Endothelial cell of umbilical vein (primary cell): Measurements from ENCODE around the gene ZNF724. TPM values are rescaled to one million over a fixed set of nuclear protein-coding genes. Genes with fewer than 3 reads are reported as not detected.
"Not testable (repeated sequence)": the region's sequence is repeated elsewhere in the genome, so short reads cannot be mapped to it uniquely, and the experiment has no call there.

Experiments used
- BruUV-seq: library from RNA; stranded (reverse); fragments of 400-500 nt; replicated peaks from 2 replicates; lab custom pipeline; 2021; lab: Mats Ljungman, UMichigan
- CTCF ChIA-PET: fragments of 300-600, 350-600 bp; sonication (Branson Sonifier 250); formaldehyde crosslinking; loops from one replicate; lab custom pipeline; 2021; ENCODE audit warnings: antibody characterized with exemption, inconsistent platforms; lab: Charles Lee
- POLR2A ChIA-PET: fragments of 300-600, 350-600 bp; sonication (Branson Sonifier 250); formaldehyde crosslinking; loops from one replicate; lab custom pipeline; 2021; ENCODE audit warnings: antibody characterized with exemption, inconsistent platforms; lab: Charles Lee
- DNase-seq: peaks from one replicate; pipeline ENCODE4 v3.0.0-alpha.2; 2011; ENCODE audit warnings: low read depth, low spot score
- FAIRE-seq: peaks from 2 replicates; lab custom pipeline; 2011; peaks lifted over from hg19 to GRCh38; lab: Jason Lieb, UNC
- H2AFZ ChIP-seq: 2 replicates; pipeline ENCODE4 v1.6.0; 2012; ENCODE audit warnings: low read depth, low read length, control low read depth, inconsistent platforms
- H3K27ac ChIP-seq: 2 replicates; pipeline ENCODE4 v1.5.1; 2011; ENCODE audit warnings: low read depth, mild to moderate bottlenecking, control low read depth, low read length, moderate library complexity; ENCODE audit not compliant: insufficient read depth
- H3K27me3 ChIP-seq, 2 experiments: 2 replicates each; pipeline versions ENCODE4 v1.6.0 to v1.6.1; 2011; ENCODE audit warnings: low read length in 2 of 2, mixed read lengths in 1 of 2; ENCODE audit not compliant: control insufficient read depth in 2 of 2, insufficient read depth in 2 of 2
- H3K36me3 ChIP-seq, 2 experiments: 2 replicates in 1 of 2; 3 replicates in 1 of 2; pipeline ENCODE4 v1.5.1; 2011; ENCODE audit warnings: low read length in 2 of 2, mild to moderate bottlenecking in 1 of 2, moderate library complexity in 1 of 2; ENCODE audit not compliant: control insufficient read depth in 2 of 2, insufficient read depth in 2 of 2; ENCODE audit errors: extremely low read depth in 1 of 2
- H3K4me1 ChIP-seq: 3 replicates; pipeline ENCODE4 v1.5.1; 2011; ENCODE audit warnings: mild to moderate bottlenecking, low read length; ENCODE audit not compliant: control insufficient read depth, insufficient read depth; ENCODE audit errors: extremely low read depth
- H3K4me2 ChIP-seq: 2 replicates; pipeline ENCODE4 v1.6.1; 2011; ENCODE audit warnings: low read length, control low read depth, mixed read lengths; ENCODE audit not compliant: insufficient read depth
- H3K4me3 ChIP-seq, 3 experiments: fragments of 200-600 bp in 1 of 3; sonication (generic), shearing (Covaris generic) in 1 of 3; replicated peaks in 1 of 3; 2 replicates each; pipeline ENCODE4 v1.5.1; 2011 to 2016; ENCODE audit warnings: control low read depth in 3 of 3, low read length in 3 of 3, mild to moderate bottlenecking in 2 of 3, inconsistent platforms in 1 of 3, low read depth in 1 of 3, moderate library complexity in 1 of 3; ENCODE audit not compliant: insufficient read depth in 1 of 3
- H3K79me2 ChIP-seq: 2 replicates; pipeline ENCODE4 v1.6.0; 2012; ENCODE audit warnings: low read length, inconsistent platforms; ENCODE audit not compliant: control insufficient read depth, insufficient read depth
- H3K9ac ChIP-seq: replicated peaks from 2 replicates; pipeline ENCODE3; 2011; ENCODE audit warnings: low read length, control low read depth; ENCODE audit not compliant: insufficient read depth; ENCODE audit errors: extremely low read depth
- H3K9me1 ChIP-seq: replicated peaks from 3 replicates; pipeline ENCODE4 v1.6.0; 2011; ENCODE audit warnings: mild to moderate bottlenecking, low read length; ENCODE audit not compliant: control insufficient read depth, insufficient read depth; ENCODE audit errors: extremely low read depth
- H3K9me3 ChIP-seq: replicated peaks from 2 replicates; pipeline ENCODE4 v1.5.1; 2012; ENCODE audit warnings: low read length, inconsistent platforms; ENCODE audit not compliant: control insufficient read depth, insufficient read depth
- H4K20me1 ChIP-seq: replicated peaks from 2 replicates; pipeline ENCODE3; 2011; ENCODE audit warnings: mild to moderate bottlenecking, low read length; ENCODE audit not compliant: control insufficient read depth, insufficient read depth; ENCODE audit errors: extremely low read depth
- CTCF ChIP-seq, 2 donors: IDR thresholded peaks; 1 replicate in 1 of 2; 2 replicates in 1 of 2; pipeline ENCODE4 v1.5.1; 2011; ENCODE audit warnings: low read length in 2 of 2, mild to moderate bottlenecking in 2 of 2, moderate library complexity in 2 of 2, control low read depth in 1 of 2, inconsistent platforms in 1 of 2, low read depth in 1 of 2; ENCODE audit not compliant: insufficient read depth in 1 of 2; ENCODE audit errors: extremely low read depth in 1 of 2
- EZH2 ChIP-seq: IDR thresholded peaks from 2 replicates; pipeline ENCODE4 v1.6.1; 2012; ENCODE audit warnings: borderline replicate concordance, low read depth, mild to moderate bottlenecking, moderate library complexity, low read length, inconsistent platforms; ENCODE audit not compliant: severe bottlenecking
- FOS ChIP-seq: IDR thresholded peaks from 2 replicates; pipeline ENCODE4 v1.6.1; 2011; ENCODE audit warnings: mild to moderate bottlenecking, low read length, moderate library complexity, borderline replicate concordance; ENCODE audit not compliant: insufficient read depth
- GATA2 ChIP-seq: IDR thresholded peaks from 2 replicates; pipeline ENCODE4 v1.7.0; 2011; ENCODE audit warnings: low read depth, mild to moderate bottlenecking, moderate library complexity, mixed read lengths, low read length; ENCODE audit not compliant: insufficient read length, insufficient read depth
- JUN ChIP-seq: IDR thresholded peaks from 2 replicates; pipeline ENCODE4 v1.6.1; 2011; ENCODE audit warnings: borderline replicate concordance, low read depth; ENCODE audit not compliant: insufficient read length, insufficient read depth
- MAX ChIP-seq: IDR thresholded peaks from 2 replicates; pipeline ENCODE4 v1.6.1; 2011; ENCODE audit not compliant: insufficient read depth, insufficient read length
- MYC ChIP-seq: IDR thresholded peaks from one replicate; pipeline ENCODE4 v1.6.1; 2011; ENCODE audit warnings: mild to moderate bottlenecking, low read depth, low read length
- POLR2A ChIP-seq: IDR thresholded peaks from 2 replicates; pipeline ENCODE4 v1.6.1; 2012; ENCODE audit warnings: low read depth, mild to moderate bottlenecking, control low read depth, low read length
- POLR2AphosphoS5 ChIP-seq: IDR thresholded peaks from 2 replicates; pipeline ENCODE4 v1.6.1; 2012; ENCODE audit warnings: low read depth, mild to moderate bottlenecking, control low read depth, low read length, moderate library complexity; ENCODE audit not compliant: insufficient read depth
- dilution Hi-C: fragments of 300-500 bp; cut with MboI; formaldehyde crosslinking; loops from one replicate; pipeline ENCODE4 v1.15.0; 2019; ENCODE audit warnings: low sequenced_read_pairs; ENCODE audit not compliant: extremely low pct_ligation_motif_present
- intact Hi-C: fragments of 100-400 bp; cut with micrococcal nuclease; formaldehyde crosslinking; loops from one replicate; pipeline ENCODE4 v1.10.0; 2022
- polyA plus RNA-seq, 4 experiments: library from polyadenylated mRNA; depleted of rRNA in 3 of 4; stranded (reverse) in 3 of 4; unstranded in 1 of 4; fragments of >200 nt; gene quantifications; 2 replicates each; pipeline versions ENCODE4 v1.2.1 to v1.2.3, GENCODE V29; 2011 to 2012; ENCODE audit warnings: missing spikeins in 1 of 4
- total RNA-seq: library from RNA; stranded (reverse); gene quantifications from 2 replicates; pipeline ENCODE4 v1.2.3, GENCODE V29; 2021

The ZNF724 gene
- total and polyA plus RNA-seq, 2 donors (not counting 3 experiments of a cell fraction or from before 2014, with no cell fraction given): 0.77 to 6.0 TPM

GRCh38 chr19:23294141-23294540, 43.9 kb upstream of the ZNF724 start:
- BruUV-seq: no TSS peak
- H3K4me2 ChIP-seq: no peak overlapping the region
- H3K4me3 ChIP-seq: no peak overlapping the region
- ChIA-PET POLR2A (no interaction called here), CTCF (no interaction called here)
- no peaks in the 10 kb centered on the region for H3K79me2 ChIP-seq
- FAIRE-seq (no peak), DNase-seq (no peak)
- H2AFZ ChIP-seq: no peak overlapping the region
- H4K20me1 ChIP-seq: no peaks in the 10 kb centered on the region
- no peak for TF ChIP-seq POLR2A
- TF ChIP-seq JUN: no peak
- TF ChIP-seq MAX: no peak
- TF ChIP-seq EZH2: no peak
- TF ChIP-seq FOS: no peak
- no peak for TF ChIP-seq POLR2AphosphoS5
- TF ChIP-seq GATA2: no peak
- no peak for TF ChIP-seq MYC
- TF ChIP-seq CTCF (IDR thresholded peaks at IDR 0.05; ENCODE audit: extremely low read depth in 1 of 2, insufficient read depth in 1 of 2, low read depth in 1 of 2, low read length in 2 of 2): no peak
- dilution Hi-C loops: no loop called here
- no peak overlapping the region for H3K9ac ChIP-seq
- intact Hi-C loops: no loop called here
- H3K27me3 ChIP-seq: no peaks in the 10 kb centered on the region
- no peaks in the 10 kb centered on the region for H3K9me3 ChIP-seq
- no peaks in the 10 kb centered on the region for H3K9me1 ChIP-seq
- H3K27ac ChIP-seq: no peak overlapping the region
- no peaks in the 10 kb centered on the region for H3K4me1 ChIP-seq
- no peaks in the 10 kb centered on the region for H3K36me3 ChIP-seq

GRCh38 chr19:23289966-23290365, 39.8 kb upstream of the ZNF724 start:
- H3K9ac ChIP-seq, intact Hi-C loops, BruUV-seq, H3K36me3 ChIP-seq, H3K9me1 ChIP-seq, H3K27me3 ChIP-seq, DNase-seq, H4K20me1 ChIP-seq, FAIRE-seq, CTCF ChIA-PET, H3K4me2 ChIP-seq, H3K4me3 ChIP-seq, dilution Hi-C loops, H3K79me2 ChIP-seq, H3K4me1 ChIP-seq, H3K27ac ChIP-seq, H3K9me3 ChIP-seq, POLR2A ChIA-PET, H2AFZ ChIP-seq: not testable (repeated sequence)
